Measurements from ENCODE around the gene FNDC8.
"Not testable (repeated sequence)": the region's sequence is repeated elsewhere in the genome, so short reads cannot be mapped to it uniquely, and the experiment has no call there.

FNDC8 gene

DNA sequence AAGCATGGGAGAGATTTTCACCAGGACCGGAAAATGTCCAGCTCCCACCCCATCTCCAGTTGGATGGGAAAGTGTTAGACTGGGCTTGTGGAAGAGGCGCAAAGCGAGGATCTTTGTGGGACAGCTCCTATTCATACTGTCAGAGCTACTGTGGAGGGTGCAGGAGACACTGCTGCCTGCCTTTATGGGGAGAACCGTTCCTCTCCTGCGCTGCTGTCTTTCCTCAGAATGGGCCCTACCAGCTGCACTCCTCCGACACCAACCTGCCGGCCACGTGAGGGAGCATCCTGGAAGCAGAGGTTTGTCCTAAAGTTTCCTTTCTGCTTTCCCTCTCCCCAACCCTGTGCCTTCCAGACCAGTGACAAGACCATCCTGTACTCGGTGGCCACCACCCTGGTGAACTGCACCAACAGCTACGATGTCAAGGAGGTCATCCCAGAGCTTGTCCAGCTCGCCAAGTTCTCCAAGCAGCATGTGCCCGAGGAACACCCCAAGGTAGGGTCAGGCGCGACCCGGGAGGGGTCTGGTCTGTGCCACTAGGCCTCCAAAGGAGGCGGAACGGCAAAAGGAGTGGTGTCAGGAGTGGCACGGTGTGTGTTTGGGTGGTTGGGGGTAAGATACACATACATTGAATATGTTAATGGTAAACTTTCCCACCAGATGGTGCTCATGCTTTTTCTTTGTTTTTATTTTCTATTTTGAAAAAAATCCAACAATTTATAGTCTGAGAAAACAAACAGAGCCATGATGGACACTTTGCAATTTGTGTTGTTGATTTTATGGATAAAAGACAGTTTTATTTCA is 49.8 kb downstream of the FNDC8 start:
- DNase-seq (ENCODE audit: low spot score), result no peak

DNA sequence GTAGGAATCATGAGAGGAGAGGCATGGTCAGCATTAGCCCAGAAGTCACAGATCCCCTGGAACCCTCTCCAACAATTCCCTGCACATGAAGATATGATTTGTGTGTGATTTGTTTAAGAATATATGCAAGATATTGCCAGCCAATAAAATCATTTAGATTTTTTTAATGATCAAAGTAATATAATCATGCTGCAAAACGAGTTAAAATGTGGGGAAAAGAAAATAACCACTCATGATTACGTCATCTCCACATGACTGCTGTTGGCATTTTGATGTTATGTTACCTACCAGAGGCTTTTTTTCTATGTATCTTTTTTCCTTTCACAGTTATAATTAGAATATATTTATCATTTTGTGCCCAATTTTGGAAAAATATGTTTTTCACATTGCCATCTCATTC is 50.4 kb downstream of the FNDC8 start:
- no peak for DNase-seq (ENCODE audit: low spot score)

DNA sequence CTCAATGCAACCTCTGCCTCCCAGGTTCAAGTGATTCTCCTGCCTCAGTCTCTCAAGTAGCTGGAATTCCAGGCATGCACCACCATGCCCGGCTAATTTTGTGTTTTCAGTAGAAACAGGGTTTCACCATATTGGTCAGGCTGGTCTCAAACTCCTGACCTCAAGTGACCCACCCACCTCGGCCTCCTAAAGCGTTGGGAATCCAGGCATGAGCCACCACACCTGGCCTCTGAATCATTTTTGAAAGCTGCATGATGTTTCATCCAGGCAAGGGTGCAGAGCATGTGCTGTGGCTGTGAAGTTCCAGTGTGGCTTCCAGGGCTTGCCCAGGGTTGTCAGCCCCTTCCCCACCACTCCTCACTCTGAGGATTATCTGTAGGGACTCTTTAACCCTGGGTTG is 50.9 kb downstream of the FNDC8 start:
- not testable (repeated sequence) for DNase-seq (ENCODE audit: low spot score)

DNA sequence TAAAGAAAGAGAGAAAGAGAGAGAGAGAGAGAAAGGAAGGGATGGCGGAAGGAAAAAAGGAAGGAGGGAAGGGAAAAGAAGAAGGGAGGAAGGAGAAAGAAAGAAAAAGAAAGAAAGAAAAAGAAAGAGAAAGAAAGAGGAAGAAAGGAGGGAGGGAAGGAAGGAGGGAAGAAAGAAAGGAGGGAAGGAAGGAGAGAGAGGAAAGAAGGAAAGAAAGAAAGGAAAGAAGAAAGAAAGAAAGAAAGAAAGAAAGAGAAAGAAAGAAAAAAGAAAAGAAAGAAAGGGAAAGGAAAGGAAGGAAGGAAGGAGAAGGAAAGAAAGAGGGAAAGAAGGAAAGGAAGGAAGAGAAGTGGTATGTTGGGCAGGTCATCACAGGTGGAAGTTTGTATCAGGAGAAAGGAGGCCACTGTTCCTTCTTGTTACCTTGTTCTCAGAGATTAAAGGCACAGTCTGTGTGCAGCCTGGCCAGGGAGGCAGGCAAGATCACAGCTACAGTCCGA is 53.5 kb downstream of the FNDC8 start:
- no peak for DNase-seq (ENCODE audit: low spot score)

DNA sequence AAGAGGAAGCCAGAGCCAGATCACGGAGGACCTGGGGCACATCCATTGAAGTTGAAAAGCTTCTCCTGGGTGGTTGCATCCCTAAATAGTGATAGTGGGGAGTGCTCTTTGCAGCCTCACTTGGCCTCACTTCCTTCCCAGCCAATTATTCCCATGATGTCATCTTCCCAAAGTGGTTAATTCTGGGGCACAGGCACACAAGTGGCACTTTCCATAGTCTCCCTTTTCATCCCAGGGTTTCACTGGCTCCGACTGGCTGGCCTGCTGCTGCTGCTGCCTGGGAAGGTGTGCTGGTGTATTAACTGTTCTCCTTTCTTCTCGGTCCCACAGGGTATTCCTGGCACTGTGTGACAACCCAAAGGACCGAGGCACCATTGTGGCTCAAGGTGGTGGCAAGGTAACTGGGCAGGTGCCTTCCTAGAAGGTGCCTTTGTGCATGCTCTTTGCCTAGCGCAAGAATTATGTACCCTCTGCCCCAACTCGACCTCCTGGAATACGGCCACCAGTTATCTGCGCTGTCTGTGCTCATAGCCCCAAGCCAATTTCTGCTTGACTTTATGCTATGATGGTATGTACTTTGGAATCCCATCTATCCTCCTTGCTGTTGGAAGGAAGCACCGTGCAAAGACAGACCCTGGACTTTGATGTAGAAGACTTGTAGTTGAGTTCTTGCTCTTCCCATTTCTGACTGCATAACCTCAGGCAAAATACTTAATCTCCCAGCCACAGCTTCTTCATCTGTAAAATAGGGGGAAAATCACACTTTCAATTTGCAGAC is 54.4 kb downstream of the FNDC8 start:
- no peak for DNase-seq (ENCODE audit: low spot score)

DNA sequence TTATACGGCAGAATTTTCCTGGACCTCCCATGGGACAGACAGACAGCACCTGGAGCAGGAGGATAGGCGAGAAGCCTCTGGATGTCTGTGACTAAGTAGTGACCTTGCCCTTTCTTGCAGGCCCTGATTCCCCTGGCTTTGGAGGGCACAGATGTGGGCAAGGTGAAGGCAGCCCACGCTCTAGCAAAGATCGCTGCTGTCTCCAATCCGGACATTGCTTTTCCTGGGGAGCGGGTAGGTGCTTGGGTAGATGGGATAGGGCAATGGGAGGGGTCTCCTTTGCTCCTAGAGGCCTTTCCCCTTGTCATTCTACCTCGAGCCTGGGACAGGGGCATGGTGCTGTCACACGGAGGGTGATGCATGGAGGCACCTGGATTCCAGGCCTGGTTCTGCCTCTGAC is 55.5 kb downstream of the FNDC8 start:
- no peak for DNase-seq (ENCODE audit: low spot score)

DNA sequence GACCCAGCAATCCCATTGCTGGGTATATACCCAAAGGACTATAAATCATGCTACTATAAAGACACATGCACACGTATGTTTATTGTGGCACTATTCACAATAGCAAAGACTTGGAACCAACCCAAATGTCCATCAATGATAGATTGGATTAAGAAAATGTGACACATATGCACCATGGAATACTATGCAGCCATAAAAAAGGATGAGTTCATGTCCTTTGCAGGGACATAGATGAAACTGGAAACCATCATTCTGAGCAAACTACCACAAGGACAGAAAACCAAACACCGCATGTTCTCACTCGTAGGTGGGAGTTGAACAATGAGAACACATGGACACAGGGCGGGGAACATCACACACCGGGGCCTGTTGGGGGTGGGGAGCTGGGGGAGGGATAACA is 58.0 kb downstream of the FNDC8 start:
- DNase-seq (ENCODE audit: low spot score), result not testable (repeated sequence)
